Neural cell (in vitro differentiated cells): ENCODE data around the gene P3H3.

Experiments
- EZH2 ChIP-seq: fragments of 200-600, 300-800 bp; shearing (Covaris generic), sonication (generic); IDR thresholded peaks from 2 replicates; pipeline ENCODE4 v1.6.1; 2014; ENCODE audit warnings: antibody characterized with exemption, low read length, borderline replicate concordance, mild to moderate bottlenecking; ENCODE audit not compliant: insufficient read depth, poor library complexity, severe bottlenecking
- MXI1 ChIP-seq: fragments of 450-650 bp; conservative IDR thresholded peaks from 2 replicates; pipeline ENCODE4 v1.6.1; 2014; ENCODE audit warnings: antibody characterized with exemption, mild to moderate bottlenecking; ENCODE audit not compliant: poor library complexity, severe bottlenecking
- POLR2AphosphoS5 ChIP-seq: IDR thresholded peaks from 2 replicates; pipeline ENCODE4 v1.6.1; 2012
- RAD21 ChIP-seq: fragments of 450-650 bp; conservative IDR thresholded peaks from 2 replicates; pipeline ENCODE4 v1.6.1; 2014; ENCODE audit warnings: antibody characterized with exemption, mild to moderate bottlenecking, moderate library complexity
- TF ChIP-seq, protein P1 (sequence below): fragments of 450-650 bp; IDR thresholded peaks from 2 replicates; pipeline ENCODE4 v1.5.1; 2014; ENCODE audit warnings: antibody characterized with exemption, mild to moderate bottlenecking, moderate library complexity; ENCODE audit not compliant: poor library complexity, severe bottlenecking
- TF ChIP-seq, protein P2 (sequence below): IDR thresholded peaks from 2 replicates; pipeline ENCODE4 v1.6.1; 2012; ENCODE audit warnings: borderline replicate concordance

DNA sequence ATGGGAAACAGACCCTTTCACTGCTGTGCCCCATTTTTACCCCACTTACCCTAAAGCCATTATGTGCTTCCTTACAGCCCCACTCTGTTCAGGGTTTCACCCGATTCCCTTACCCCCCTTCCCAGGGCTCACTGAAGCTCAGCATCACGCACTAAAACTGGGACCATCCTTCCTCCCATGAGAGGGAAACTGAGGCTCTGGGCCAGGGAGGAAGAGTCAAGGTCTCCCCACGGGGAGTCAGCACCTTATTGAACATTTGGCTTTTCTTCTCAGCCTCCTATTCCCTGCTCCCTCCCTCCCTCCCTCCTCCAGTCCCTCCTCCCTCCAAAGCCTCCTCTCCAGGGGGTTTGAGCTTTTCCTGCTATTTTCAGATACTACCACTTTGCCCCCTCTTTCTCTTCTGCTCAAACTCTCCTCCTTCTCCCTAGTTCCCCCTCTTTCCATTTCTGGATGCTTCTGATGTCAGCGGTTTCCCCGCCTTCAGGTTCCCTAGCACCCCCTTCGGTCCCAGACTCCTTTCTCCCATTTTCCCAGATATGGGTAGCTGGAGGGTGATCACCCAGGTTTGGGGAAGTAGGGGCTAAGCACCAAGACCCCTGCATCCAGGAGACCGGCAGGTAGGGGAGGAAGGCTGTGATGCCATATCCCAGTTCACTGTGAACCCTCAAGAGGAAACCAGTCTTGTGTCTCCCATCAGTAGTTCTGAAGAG lies 5.6 kb upstream of the P3H3 start:
- TF ChIP-seq POLR2AphosphoS5 (no peak), EZH2 (no peak), MXI1 (no peak), RAD21 (no peak)
- TF ChIP-seq, protein P1, sequence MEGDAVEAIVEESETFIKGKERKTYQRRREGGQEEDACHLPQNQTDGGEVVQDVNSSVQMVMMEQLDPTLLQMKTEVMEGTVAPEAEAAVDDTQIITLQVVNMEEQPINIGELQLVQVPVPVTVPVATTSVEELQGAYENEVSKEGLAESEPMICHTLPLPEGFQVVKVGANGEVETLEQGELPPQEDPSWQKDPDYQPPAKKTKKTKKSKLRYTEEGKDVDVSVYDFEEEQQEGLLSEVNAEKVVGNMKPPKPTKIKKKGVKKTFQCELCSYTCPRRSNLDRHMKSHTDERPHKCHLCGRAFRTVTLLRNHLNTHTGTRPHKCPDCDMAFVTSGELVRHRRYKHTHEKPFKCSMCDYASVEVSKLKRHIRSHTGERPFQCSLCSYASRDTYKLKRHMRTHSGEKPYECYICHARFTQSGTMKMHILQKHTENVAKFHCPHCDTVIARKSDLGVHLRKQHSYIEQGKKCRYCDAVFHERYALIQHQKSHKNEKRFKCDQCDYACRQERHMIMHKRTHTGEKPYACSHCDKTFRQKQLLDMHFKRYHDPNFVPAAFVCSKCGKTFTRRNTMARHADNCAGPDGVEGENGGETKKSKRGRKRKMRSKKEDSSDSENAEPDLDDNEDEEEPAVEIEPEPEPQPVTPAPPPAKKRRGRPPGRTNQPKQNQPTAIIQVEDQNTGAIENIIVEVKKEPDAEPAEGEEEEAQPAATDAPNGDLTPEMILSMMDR = no peak
- TF ChIP-seq, protein P2, sequence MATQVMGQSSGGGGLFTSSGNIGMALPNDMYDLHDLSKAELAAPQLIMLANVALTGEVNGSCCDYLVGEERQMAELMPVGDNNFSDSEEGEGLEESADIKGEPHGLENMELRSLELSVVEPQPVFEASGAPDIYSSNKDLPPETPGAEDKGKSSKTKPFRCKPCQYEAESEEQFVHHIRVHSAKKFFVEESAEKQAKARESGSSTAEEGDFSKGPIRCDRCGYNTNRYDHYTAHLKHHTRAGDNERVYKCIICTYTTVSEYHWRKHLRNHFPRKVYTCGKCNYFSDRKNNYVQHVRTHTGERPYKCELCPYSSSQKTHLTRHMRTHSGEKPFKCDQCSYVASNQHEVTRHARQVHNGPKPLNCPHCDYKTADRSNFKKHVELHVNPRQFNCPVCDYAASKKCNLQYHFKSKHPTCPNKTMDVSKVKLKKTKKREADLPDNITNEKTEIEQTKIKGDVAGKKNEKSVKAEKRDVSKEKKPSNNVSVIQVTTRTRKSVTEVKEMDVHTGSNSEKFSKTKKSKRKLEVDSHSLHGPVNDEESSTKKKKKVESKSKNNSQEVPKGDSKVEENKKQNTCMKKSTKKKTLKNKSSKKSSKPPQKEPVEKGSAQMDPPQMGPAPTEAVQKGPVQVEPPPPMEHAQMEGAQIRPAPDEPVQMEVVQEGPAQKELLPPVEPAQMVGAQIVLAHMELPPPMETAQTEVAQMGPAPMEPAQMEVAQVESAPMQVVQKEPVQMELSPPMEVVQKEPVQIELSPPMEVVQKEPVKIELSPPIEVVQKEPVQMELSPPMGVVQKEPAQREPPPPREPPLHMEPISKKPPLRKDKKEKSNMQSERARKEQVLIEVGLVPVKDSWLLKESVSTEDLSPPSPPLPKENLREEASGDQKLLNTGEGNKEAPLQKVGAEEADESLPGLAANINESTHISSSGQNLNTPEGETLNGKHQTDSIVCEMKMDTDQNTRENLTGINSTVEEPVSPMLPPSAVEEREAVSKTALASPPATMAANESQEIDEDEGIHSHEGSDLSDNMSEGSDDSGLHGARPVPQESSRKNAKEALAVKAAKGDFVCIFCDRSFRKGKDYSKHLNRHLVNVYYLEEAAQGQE = no peak
